ENCODE results near the gene SPATA46.

The SPATA46 gene

DNA sequence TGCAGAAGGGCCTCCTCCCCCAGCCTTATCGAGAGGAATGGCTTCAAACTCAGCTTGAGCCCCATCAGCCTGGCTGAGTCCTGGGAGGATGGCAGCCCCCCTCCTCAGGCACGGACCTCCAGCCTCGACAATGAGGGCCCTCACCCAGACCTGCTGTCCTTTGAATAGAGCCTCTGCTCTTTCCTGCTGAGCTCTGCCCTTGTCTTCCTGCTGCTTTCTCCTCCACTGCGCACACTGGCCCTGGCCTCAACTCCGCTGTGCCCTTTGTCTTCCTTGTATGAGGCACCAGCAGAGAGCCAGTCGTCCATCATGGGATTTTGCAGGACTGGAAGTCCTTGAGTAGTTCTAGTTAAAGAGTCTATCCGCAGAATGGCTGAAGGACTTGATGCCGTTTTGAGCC, 6.9 kb upstream of the SPATA46 start:
- no peak overlapping the region for H3K4me3 ChIP-seq (ENCODE audit: low read length)
- no peaks in the 10 kb centered on the region for H3K36me3 ChIP-seq (ENCODE audit: control insufficient read depth, low read length)
- no peak overlapping the region for H3K4me2 ChIP-seq (ENCODE audit: low read length)
- TF ChIP-seq, protein P1, sequence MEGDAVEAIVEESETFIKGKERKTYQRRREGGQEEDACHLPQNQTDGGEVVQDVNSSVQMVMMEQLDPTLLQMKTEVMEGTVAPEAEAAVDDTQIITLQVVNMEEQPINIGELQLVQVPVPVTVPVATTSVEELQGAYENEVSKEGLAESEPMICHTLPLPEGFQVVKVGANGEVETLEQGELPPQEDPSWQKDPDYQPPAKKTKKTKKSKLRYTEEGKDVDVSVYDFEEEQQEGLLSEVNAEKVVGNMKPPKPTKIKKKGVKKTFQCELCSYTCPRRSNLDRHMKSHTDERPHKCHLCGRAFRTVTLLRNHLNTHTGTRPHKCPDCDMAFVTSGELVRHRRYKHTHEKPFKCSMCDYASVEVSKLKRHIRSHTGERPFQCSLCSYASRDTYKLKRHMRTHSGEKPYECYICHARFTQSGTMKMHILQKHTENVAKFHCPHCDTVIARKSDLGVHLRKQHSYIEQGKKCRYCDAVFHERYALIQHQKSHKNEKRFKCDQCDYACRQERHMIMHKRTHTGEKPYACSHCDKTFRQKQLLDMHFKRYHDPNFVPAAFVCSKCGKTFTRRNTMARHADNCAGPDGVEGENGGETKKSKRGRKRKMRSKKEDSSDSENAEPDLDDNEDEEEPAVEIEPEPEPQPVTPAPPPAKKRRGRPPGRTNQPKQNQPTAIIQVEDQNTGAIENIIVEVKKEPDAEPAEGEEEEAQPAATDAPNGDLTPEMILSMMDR (IDR thresholded peaks at IDR 0.05; ENCODE audit: low read depth, low read length, poor library complexity, severe bottlenecking): no peak
- TF ChIP-seq EZH2phosphoT487 (IDR thresholded peaks at IDR 0.05; ENCODE audit: borderline replicate concordance, low read length): no peak
- no peaks in the 10 kb centered on the region for H3K9me2 ChIP-seq (replicated peaks; ENCODE audit: control insufficient read depth, low read length)
- H3K4me1 ChIP-seq (ENCODE audit: control insufficient read depth, low read length): no peaks in the 10 kb centered on the region
- H3K9me3 ChIP-seq (ENCODE audit: control insufficient read depth, insufficient read depth, low read length): no peaks in the 10 kb centered on the region
- no peaks in the 10 kb centered on the region for H3F3A ChIP-seq (ENCODE audit: control insufficient read depth, insufficient read depth)
- H3K27me3 ChIP-seq (ENCODE audit: control insufficient read depth, low read length): no peaks in the 10 kb centered on the region
- H3K27ac ChIP-seq (ENCODE audit: low read depth, low read length): no peak overlapping the region
- no peaks in the 10 kb centered on the region for H4K20me1 ChIP-seq (ENCODE audit: control insufficient read depth, insufficient read depth, low read depth, low read length)
- H3K79me2 ChIP-seq (ENCODE audit: control insufficient read depth, low read length): no peaks in the 10 kb centered on the region

DNA sequence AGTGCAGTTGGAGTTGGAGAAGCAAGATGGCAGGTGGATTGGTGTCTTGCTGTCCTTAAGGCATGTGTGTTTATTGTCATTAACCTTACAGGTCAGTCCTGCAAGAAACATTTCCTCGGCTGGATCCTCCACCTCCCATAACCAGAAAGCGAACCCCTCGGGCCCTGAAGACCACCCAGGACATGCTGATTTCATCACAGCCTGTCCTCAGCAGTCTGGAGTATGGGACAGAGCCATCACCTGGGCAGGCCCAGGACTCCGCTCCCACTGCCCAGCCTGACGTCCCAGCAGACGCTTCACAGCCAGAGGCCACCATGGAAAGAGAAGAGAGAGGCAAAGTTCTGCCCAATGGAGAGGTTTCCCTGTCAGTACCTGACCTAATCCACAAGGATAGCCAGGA, 6.4 kb upstream of the SPATA46 start:
- H3K36me3 ChIP-seq (ENCODE audit: control insufficient read depth, low read length): no peaks in the 10 kb centered on the region
- no peaks in the 10 kb centered on the region for H4K20me1 ChIP-seq (ENCODE audit: control insufficient read depth, insufficient read depth, low read depth, low read length)
- no peaks in the 10 kb centered on the region for H3K9me3 ChIP-seq (ENCODE audit: control insufficient read depth, insufficient read depth, low read length)
- H3K4me3 ChIP-seq (ENCODE audit: low read length): no peak overlapping the region
- H3K79me2 ChIP-seq (ENCODE audit: control insufficient read depth, low read length): no peaks in the 10 kb centered on the region
- TF ChIP-seq EZH2phosphoT487 (IDR thresholded peaks at IDR 0.05; ENCODE audit: borderline replicate concordance, low read length): no peak
- TF ChIP-seq, protein P1 (IDR thresholded peaks at IDR 0.05; ENCODE audit: low read depth, low read length, poor library complexity, severe bottlenecking): no peak
- no peak overlapping the region for H3K4me2 ChIP-seq (ENCODE audit: low read length)
- no peaks in the 10 kb centered on the region for H3K9me2 ChIP-seq (replicated peaks; ENCODE audit: control insufficient read depth, low read length)
- H3K4me1 ChIP-seq (ENCODE audit: control insufficient read depth, low read length): no peaks in the 10 kb centered on the region
- H3F3A ChIP-seq (ENCODE audit: control insufficient read depth, insufficient read depth): no peaks in the 10 kb centered on the region
- no peaks in the 10 kb centered on the region for H3K27me3 ChIP-seq (ENCODE audit: control insufficient read depth, low read length)
- H3K27ac ChIP-seq (ENCODE audit: low read depth, low read length): no peak overlapping the region

DNA sequence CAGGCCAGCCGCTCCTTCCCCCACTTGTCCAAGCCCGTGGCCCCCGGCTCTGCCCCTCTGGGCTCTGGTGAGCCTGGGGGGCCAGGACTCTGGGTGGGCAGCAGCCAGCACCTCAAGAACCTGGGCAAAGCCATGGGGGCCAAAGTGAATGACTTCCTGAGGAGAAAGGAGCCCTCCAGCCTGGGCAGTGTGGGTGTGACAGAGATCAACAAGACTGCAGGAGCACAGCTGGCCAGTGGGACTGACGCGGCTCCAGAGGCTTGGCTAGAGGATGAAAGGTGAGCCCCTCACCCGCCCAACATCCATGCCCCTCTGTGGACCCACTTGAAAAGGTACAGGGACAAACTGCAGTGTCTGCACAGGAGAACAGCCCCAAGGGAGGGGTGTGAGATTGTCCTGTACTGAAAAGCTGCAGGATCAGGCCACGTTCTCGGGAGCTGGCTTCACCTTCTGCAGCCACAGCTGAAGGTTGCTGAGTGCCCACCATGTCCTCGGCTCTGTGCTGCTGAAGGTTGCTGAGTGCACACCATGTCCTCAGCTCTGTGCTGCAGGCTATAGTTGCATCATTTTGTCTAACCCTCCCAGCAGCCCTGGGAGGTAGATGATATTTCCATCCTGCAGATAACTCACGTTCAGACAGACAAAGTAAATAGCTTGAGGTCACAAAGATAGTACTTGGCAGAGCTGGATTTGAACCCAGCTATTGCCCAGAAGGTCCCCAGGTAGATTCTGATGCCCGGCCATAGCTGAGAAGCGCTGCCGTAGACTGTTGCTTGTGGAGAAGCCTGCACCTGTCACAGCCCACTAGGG, 5.5 kb upstream of the SPATA46 start:
- no peaks in the 10 kb centered on the region for H3K27me3 ChIP-seq (ENCODE audit: control insufficient read depth, low read length)
- no peaks in the 10 kb centered on the region for H3K9me2 ChIP-seq (replicated peaks; ENCODE audit: control insufficient read depth, low read length)
- no peaks in the 10 kb centered on the region for H3F3A ChIP-seq (ENCODE audit: control insufficient read depth, insufficient read depth)
- H3K4me3 ChIP-seq (ENCODE audit: low read length): no peak overlapping the region
- no peaks in the 10 kb centered on the region for H3K79me2 ChIP-seq (ENCODE audit: control insufficient read depth, low read length)
- no peak overlapping the region for H3K27ac ChIP-seq (ENCODE audit: low read depth, low read length)
- no peak overlapping the region for H3K4me2 ChIP-seq (ENCODE audit: low read length)
- H3K9me3 ChIP-seq (ENCODE audit: control insufficient read depth, insufficient read depth, low read length): no peaks in the 10 kb centered on the region
- no peaks in the 10 kb centered on the region for H3K36me3 ChIP-seq (ENCODE audit: control insufficient read depth, low read length)
- no peaks in the 10 kb centered on the region for H4K20me1 ChIP-seq (ENCODE audit: control insufficient read depth, insufficient read depth, low read depth, low read length)
- TF ChIP-seq, protein P1 (IDR thresholded peaks at IDR 0.05; ENCODE audit: low read depth, low read length, poor library complexity, severe bottlenecking): no peak
- TF ChIP-seq EZH2phosphoT487 (IDR thresholded peaks at IDR 0.05; ENCODE audit: borderline replicate concordance, low read length): no peak
- H3K4me1 ChIP-seq (ENCODE audit: control insufficient read depth, low read length): no peaks in the 10 kb centered on the region
